Testis (tissue), 3 donors: ENCODE measurements around the gene EPM2A. TPM values are rescaled to one million over a fixed set of nuclear protein-coding genes. Genes with fewer than 3 reads are reported as not detected.

Experiments
- DNase-seq: peaks from one replicate; pipeline ENCODE4 v3.0.0-alpha.2; 2019
- H3K27ac ChIP-seq, 2 donors: fragments of 200-600 bp; sonication (generic); one replicate each; pipeline ENCODE4 v1.5.1; 2019
- H3K27me3 ChIP-seq: fragments of 200-600 bp; sonication (generic); one replicate; pipeline ENCODE4 v1.5.1; 2019
- H3K36me3 ChIP-seq: fragments of 200-600 bp; sonication (generic); one replicate; pipeline ENCODE4 v1.5.1; 2017; ENCODE audit warnings: low read depth; ENCODE audit errors: missing control alignments
- H3K4me1 ChIP-seq: fragments of 200-600 bp; sonication (generic); one replicate; pipeline ENCODE4 v1.5.1; 2019
- H3K4me3 ChIP-seq, 2 donors: fragments of 200-600 bp; sonication (generic); one replicate each; pipeline ENCODE4 v1.5.1; 2017 to 2019
- H3K9me3 ChIP-seq: fragments of 200-600 bp; sonication (generic); one replicate; pipeline ENCODE4 v1.5.1; 2017
- CTCF ChIP-seq, 3 experiments: fragments of 450-650 bp in 2 of 3; fragments of 200-600 bp in 1 of 3; sonication (generic) in 1 of 3; IDR thresholded peaks; one replicate each; pipeline ENCODE4 v1.5.1; 2016 to 2019; ENCODE audit warnings: antibody characterized with exemption in 3 of 3, mild to moderate bottlenecking in 2 of 3, moderate library complexity in 1 of 3
- POLR2A ChIP-seq: fragments of 450-650 bp; IDR thresholded peaks from one replicate; pipeline ENCODE4 v1.6.1; 2017; ENCODE audit warnings: antibody characterized with exemption, mild to moderate bottlenecking, moderate library complexity
- WGBS, 2 donors: methylation state at CpG; one replicate each; pipeline ENCODE4 v1.1.5; 2018; 5-methylcytosine and 5-hydroxymethylcytosine counted together
- intact Hi-C: fragments of 100-400 bp; cut with DNase I; formaldehyde crosslinking; loops from one replicate; pipeline ENCODE4 v1.15.1; 2023; ENCODE audit warnings: low total_unique reads
- polyA plus RNA-seq: library from polyadenylated mRNA; stranded (reverse); fragments of 350-450 nt; fragmentation: Illumina TruSeq; extraction: RNeasy Lipid Tissue Mini Kit (QIAGEN cat#74804); gene quantifications from one replicate; pipeline ENCODE4 v1.2.3, GENCODE V29; 2014; ENCODE audit warnings: low read depth, low replicate concordance; ENCODE audit not compliant: insufficient read depth
- total RNA-seq, 2 donors: library from RNA; depleted of rRNA; stranded (reverse); fragments of >200 nt; gene quantifications; one replicate each; pipeline ENCODE4 v1.2.3, GENCODE V29; 2016

Gene EPM2A
- total and polyA plus RNA-seq, 3 donors from 2014 or later: 20.8 to 29.2 (median 25.4) TPM

DNA sequence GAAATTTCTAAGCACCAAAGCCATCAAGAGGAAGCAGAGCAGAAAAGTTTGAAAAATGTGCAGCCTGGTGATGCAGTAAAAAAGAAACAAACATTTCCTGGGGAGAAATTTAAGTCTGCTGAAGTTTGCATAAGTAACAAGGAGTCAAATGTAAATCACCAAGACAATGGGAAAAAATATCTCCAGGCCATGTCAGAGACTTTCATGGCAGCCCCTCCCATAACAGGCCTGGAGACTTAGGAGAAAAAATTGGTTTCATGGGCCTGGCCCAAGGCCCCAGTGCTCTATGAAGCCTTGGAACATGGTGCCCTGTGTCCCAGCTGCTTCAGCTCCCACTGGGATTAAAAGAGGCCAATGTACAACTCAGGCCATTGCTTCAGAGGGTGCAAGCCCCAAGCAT lies 30.1 kb upstream of the EPM2A start:
- TF ChIP-seq POLR2A: no peak
- TF ChIP-seq CTCF (IDR thresholded peaks at IDR 0.05): no peak
- Histone ChIP-seq H3K4me3 (no peak overlapping the region), H3K9me3 (no peaks in the 10 kb centered on the region), H3K4me1 (no peaks in the 10 kb centered on the region), H3K27me3 (no peaks in the 10 kb centered on the region), H3K27ac (no peak overlapping the region), H3K36me3 (no peaks in the 10 kb centered on the region)
- intact Hi-C loops: no loop called here
- DNase-seq: no peak

DNA sequence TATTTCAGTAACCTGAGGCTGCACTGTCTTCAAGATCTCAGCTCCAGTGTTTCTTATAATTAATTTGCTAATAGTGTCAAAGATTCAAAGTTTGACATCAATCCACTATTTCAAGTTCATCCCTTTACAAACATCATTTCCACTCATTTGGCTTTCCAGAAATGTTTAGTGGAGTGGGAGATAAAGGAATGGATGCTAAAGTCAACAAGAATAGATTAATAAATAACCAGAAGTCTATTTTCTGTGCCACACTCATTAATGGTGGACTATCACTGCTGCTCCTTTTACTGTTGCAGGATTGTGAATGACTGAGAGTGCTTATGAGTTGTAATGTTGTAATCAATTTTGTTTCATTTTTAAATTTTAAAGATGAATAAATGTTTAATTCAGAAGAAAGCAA lies 28.4 kb upstream of the EPM2A start:
- intact Hi-C loops: no loop called here
- no peak for TF ChIP-seq CTCF (IDR thresholded peaks at IDR 0.05)
- TF ChIP-seq POLR2A: no peak
- H3K36me3 ChIP-seq: no peaks in the 10 kb centered on the region
- H3K9me3 ChIP-seq: no peaks in the 10 kb centered on the region
- H3K27ac ChIP-seq: no peak overlapping the region
- no peak overlapping the region for H3K4me3 ChIP-seq
- no peak for DNase-seq
- H3K4me1 ChIP-seq: no peaks in the 10 kb centered on the region
- H3K27me3 ChIP-seq: no peaks in the 10 kb centered on the region

- Histone ChIP-seq H3K9me3 (no peaks in the 10 kb centered on the region), H3K27me3 (no peaks in the 10 kb centered on the region), H3K36me3 (no peaks in the 10 kb centered on the region), H3K4me3 (no peak overlapping the region), H3K4me1 (no peaks in the 10 kb centered on the region), H3K27ac (no peak overlapping the region)
- intact Hi-C loops: no loop called here
- TF ChIP-seq POLR2A (no peak), CTCF (IDR thresholded peaks at IDR 0.05) (no peak)
- DNase-seq: no peak
Measured at GRCh38 chr6:145761584-145761983, 26.3 kb upstream of the EPM2A start.

DNA sequence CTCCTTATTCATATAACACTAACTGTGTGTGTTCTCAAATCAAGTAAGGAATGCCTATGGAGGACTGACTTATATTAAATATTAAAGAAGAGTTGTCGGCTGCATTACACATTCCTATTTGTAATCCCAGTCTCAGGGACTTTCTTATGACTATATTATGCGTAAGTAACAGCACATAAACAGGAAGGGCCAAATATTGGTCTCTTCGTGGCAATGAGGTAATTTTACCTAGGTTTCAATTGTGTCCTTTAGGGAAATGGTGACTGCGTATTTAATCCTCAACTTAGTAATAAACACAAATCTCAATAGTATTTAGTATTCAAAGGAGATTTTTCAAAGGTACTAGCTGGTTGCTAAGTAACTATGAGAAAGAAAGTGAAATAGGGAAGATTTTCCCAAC lies 22.8 kb upstream of the EPM2A start:
- DNase-seq: no peak
- Histone ChIP-seq H3K9me3 (no peaks in the 10 kb centered on the region), H3K4me1 (no peaks in the 10 kb centered on the region), H3K4me3 (no peak overlapping the region), H3K36me3 (no peaks in the 10 kb centered on the region), H3K27me3 (no peaks in the 10 kb centered on the region), H3K27ac (no peak overlapping the region)
- intact Hi-C loops: no loop called here
- WGBS, 2 donors: 90 to 92% methylated on average over 4 of the region's 4 CpGs
- no peak for TF ChIP-seq CTCF (IDR thresholded peaks at IDR 0.05)
- no peak for TF ChIP-seq POLR2A

DNA sequence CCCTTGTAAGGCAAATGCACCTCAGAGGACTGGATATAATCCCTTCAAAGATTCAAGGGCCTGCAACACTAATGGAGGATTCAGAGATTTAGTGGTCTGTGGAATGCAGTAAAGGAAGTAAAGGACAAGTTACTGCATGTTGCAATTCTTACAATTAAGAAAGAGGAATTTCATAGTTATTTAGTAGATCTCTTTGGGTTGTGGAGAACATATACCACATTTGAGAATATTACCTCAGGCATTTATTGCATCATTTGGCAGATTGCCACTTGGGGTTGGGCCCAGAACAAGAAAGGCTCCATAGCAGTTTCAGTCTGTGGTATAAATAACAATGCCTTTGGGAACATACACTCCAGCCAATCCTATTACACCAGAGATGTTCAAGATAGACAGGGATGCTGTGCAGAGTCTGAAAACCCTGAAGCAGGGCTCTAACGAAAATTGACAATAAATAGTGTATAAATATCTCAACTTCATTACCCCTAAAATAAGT lies 20.9 kb upstream of the EPM2A start:
- 53 to 71% methylated on average over 1 of the region's 1 CpG for WGBS, 2 donors
- Histone ChIP-seq H3K36me3 (no peaks in the 10 kb centered on the region), H3K4me1 (no peaks in the 10 kb centered on the region), H3K27me3 (no peaks in the 10 kb centered on the region), H3K27ac (no peak overlapping the region), H3K9me3 (no peaks in the 10 kb centered on the region), H3K4me3 (no peak overlapping the region)
- intact Hi-C loops: no loop called here
- DNase-seq: no peak
- no peak for TF ChIP-seq CTCF (IDR thresholded peaks at IDR 0.05)
- TF ChIP-seq POLR2A: no peak
